ENCODE data around the gene FKBP1B. TPM values are rescaled to one million over a fixed set of nuclear protein-coding genes. Genes with fewer than 3 reads are reported as not detected.
"Not testable (repeated sequence)": the region's sequence is repeated elsewhere in the genome, so short reads cannot be mapped to it uniquely, and the experiment has no call there.

The FKBP1B gene
- total and polyA plus RNA-seq, 2 donors = 4.4 to 9.3 TPM

DNA sequence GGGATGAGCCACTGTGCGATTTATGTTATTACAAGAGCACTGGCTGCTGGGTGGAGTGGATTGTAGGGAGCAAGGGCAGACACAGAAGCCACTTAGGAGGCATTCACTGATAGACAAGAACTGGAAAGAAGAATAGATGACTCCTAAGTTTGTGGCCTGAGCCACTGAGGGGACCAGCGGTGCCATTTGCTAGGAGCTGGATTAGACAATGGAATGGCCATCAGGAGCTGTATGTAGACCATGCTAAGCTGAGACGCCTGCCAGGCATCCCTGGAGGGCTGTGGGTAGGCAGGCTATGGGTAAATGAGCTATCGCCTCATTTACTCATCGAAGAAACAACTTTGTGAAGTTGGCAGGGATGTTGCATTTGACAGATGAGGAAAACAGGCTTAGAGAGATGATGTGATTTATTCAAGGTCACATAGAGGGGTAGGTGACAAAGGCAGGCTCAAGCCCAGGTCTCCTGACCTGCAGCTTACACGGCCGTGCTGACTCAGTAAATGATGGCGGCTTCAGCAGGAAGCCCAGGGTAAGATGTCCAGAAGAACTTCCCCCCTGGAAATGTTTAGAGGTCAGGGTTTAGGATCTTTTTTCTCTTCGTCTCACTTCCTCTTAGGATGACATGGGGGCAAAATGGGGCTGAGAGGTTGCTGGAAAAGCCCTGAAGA lies 36.9 kb upstream of the FKBP1B start:
- H3K9me3 ChIP-seq (ENCODE audit: control insufficient read depth in 2 of 2, insufficient read depth in 1 of 2, low read length in 1 of 2) = peaks cover 0 to 6% of the 10 kb centered on the region in 2 donors
- H3K36me3 ChIP-seq (ENCODE audit: control insufficient read depth in 2 of 2, insufficient read depth in 2 of 2, low read length in 1 of 2) = no peaks in the 10 kb centered on the region
- no peak for DNase-seq (ENCODE audit: low read depth in 6 of 9, low spot score in 9 of 9)
- H3K4me1 ChIP-seq (ENCODE audit: control insufficient read depth in 2 of 2, insufficient read depth in 2 of 2, low read length in 2 of 2) = peaks cover 7 to 14% of the 10 kb centered on the region in 2 donors
- H3K27ac ChIP-seq (ENCODE audit: low read depth in 1 of 2, low read length in 1 of 2) = no peak overlapping the region
- H3K27me3 ChIP-seq (ENCODE audit: control insufficient read depth in 2 of 2, insufficient read depth in 1 of 2, low read length in 1 of 2) = peaks cover 12 to 36% of the 10 kb centered on the region in 2 donors
- WGBS = 89% methylated on average over 9 of the region's 9 CpGs
- H3K4me3 ChIP-seq (ENCODE audit: low read length in 2 of 2) = no peak overlapping the region

DNA sequence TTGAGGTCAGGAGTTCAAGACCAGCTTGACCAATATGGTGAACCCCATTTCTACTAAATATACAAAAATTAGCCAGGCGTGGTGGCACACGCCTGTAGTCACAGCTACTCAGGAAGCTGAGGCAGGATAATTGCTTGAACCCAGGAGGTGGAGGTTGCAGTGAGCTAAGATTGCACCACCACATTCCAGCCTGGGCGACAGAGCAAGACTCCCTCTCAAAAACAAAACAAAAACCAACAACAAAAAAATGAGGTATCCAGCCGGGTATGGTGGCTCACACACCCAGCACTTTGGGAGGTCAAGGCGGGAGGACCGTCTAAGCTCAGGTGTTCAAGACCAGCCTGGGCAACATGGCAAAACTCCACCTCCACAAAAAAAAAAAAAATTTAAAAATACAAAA lies 34.6 kb upstream of the FKBP1B start:
- H3K27ac ChIP-seq (ENCODE audit: low read depth in 1 of 2, low read length in 1 of 2); H3K36me3 ChIP-seq (ENCODE audit: control insufficient read depth in 2 of 2, insufficient read depth in 2 of 2, low read length in 1 of 2); DNase-seq (ENCODE audit: low read depth in 6 of 9, low spot score in 9 of 9); H3K9me3 ChIP-seq (ENCODE audit: control insufficient read depth in 2 of 2, insufficient read depth in 1 of 2, low read length in 1 of 2); H3K4me3 ChIP-seq (ENCODE audit: low read length in 2 of 2): not testable (repeated sequence)
- Histone ChIP-seq H3K27me3 (ENCODE audit: control insufficient read depth in 2 of 2, insufficient read depth in 1 of 2, low read length in 1 of 2) (peaks cover 7 to 24% of the 10 kb centered on the region in 2 donors), H3K4me1 (ENCODE audit: control insufficient read depth in 2 of 2, insufficient read depth in 2 of 2, low read length in 2 of 2) (peaks cover 4 to 12% of the 10 kb centered on the region in 2 donors)
- WGBS = 97% methylated on average over 6 of the region's 6 CpGs

DNA sequence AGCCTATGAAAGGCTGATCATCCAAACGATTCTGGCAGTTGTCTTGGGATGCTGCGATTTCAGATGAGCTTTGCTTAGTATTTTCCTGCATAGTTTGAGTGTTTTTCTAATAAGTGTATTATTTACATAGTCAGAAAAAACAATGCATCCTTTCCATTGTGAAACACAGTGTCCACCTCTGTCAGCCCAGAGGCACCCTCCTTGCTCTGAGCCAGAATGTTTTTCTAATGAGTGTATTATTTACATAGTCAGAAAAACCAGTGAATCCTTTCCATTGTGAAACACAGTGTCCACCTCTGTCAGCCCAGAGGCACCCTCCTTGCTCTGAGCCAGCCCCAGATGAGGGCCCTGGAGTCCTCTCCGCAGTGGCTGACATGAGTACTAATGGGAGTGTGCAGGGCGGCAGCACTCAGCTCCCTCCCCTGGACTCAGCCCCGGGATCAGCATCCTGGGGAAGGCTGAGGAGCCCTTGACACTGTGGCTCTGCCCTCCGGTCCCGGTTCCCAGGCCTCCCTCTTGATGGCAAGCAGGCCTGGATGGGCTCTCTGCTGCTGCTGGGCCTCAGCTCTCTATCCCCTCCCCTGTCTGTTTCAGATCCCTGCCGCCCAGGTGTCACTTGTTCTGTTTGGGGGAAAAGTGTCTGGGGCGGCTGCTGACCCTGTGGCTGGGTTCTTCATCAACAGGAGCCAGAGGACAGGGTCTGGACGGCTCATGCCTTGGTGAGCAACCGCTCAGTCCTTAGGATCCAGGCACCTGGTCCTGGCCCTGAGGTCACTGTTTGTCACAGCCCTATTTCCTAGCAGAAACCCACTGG lies 33.8 kb upstream of the FKBP1B start:
- Histone ChIP-seq H3K4me3 (ENCODE audit: low read length in 2 of 2) (no peak overlapping the region), H3K4me1 (ENCODE audit: control insufficient read depth in 2 of 2, insufficient read depth in 2 of 2, low read length in 2 of 2) (peaks cover 0 to 5% of the 10 kb centered on the region in 2 donors), H3K27me3 (ENCODE audit: control insufficient read depth in 2 of 2, insufficient read depth in 1 of 2, low read length in 1 of 2) (peaks cover 1 to 15% of the 10 kb centered on the region in 2 donors), H3K9me3 (ENCODE audit: control insufficient read depth in 2 of 2, insufficient read depth in 1 of 2, low read length in 1 of 2) (no peaks in the 10 kb centered on the region), H3K36me3 (ENCODE audit: control insufficient read depth in 2 of 2, insufficient read depth in 2 of 2, low read length in 1 of 2) (no peaks in the 10 kb centered on the region), H3K27ac (ENCODE audit: low read depth in 1 of 2, low read length in 1 of 2) (no peak overlapping the region)
- 96% methylated on average over 11 of the region's 11 CpGs for WGBS
- no peak for DNase-seq (ENCODE audit: low read depth in 6 of 9, low spot score in 9 of 9)

DNA sequence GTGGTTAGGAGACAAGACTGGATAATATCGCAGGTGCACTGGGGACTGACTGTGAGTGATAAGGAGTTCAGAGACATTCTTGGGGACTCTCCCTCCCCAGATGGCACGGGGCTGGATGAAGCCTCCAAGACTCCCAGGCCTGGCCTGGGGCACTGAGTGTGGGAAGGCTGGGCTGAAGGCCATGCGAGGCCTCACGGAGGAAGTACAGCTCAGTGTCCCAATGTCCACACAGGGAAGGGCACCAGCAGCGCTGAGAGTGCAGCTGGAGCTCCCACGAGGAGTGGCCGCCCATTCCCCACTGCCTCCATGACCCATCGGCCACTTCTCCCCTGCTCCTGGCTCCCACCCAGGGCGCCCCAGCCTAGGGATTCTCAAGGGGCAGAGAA lies 33.2 kb upstream of the FKBP1B start:
- Histone ChIP-seq H3K4me3 (ENCODE audit: low read length in 2 of 2) (no peak overlapping the region), H3K27ac (ENCODE audit: low read depth in 1 of 2, low read length in 1 of 2) (no peak overlapping the region), H3K9me3 (ENCODE audit: control insufficient read depth in 2 of 2, insufficient read depth in 1 of 2, low read length in 1 of 2) (no peaks in the 10 kb centered on the region), H3K4me1 (ENCODE audit: control insufficient read depth in 2 of 2, insufficient read depth in 2 of 2, low read length in 2 of 2) (peaks cover 0 to 4% of the 10 kb centered on the region in 2 donors), H3K27me3 (ENCODE audit: control insufficient read depth in 2 of 2, insufficient read depth in 1 of 2, low read length in 1 of 2) (peaks cover 0 to 9% of the 10 kb centered on the region in 2 donors), H3K36me3 (ENCODE audit: control insufficient read depth in 2 of 2, insufficient read depth in 2 of 2, low read length in 1 of 2) (no peaks in the 10 kb centered on the region)
- 95% methylated on average over 9 of the region's 9 CpGs for WGBS
- no peak for DNase-seq (ENCODE audit: low read depth in 6 of 9, low spot score in 9 of 9)

DNA sequence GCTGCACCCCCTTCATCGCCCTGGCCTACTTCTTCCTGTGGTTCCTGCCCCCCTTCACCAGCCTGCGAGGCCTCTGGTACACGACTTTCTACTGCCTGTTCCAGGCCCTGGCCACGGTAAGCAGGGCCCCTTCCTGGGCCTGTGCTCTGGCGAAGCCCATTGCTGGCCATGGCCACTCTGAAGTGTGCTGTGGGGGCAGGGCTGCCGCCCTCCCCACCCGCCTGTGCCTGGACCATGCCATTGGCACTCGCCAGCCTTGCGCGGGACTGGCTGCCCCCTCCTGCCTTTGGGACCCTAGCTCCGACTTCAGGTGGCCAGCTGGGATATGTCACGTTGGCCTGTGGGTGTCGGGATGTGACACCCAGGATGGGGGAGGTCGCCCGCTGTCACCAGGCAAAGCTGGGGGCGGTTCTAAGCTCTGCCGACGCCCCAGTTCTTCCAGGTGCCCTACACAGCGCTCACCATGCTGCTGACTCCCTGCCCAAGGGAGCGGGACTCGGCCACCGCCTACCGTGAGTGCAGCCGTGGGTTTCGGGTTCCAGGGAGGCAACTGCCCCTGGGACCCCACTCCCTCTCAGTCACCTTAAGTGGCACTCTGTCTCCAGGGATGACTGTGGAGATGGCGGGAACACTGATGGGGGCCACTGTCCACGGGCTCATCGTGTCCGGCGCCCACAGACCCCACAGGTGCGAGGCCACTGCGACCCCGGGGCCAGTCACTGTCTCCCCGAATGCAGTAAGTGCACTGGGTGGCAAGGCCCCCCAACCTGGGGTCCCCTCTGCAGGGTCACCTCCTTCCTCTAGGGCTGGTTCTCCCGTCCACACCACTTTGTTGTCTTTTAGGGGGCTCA lies 32.5 kb upstream of the FKBP1B start:
- H3K4me3 ChIP-seq (ENCODE audit: low read length in 2 of 2) = no peak overlapping the region
- peaks cover 0 to 4% of the 10 kb centered on the region in 2 donors for H3K27me3 ChIP-seq (ENCODE audit: control insufficient read depth in 2 of 2, insufficient read depth in 1 of 2, low read length in 1 of 2)
- H3K36me3 ChIP-seq (ENCODE audit: control insufficient read depth in 2 of 2, insufficient read depth in 2 of 2, low read length in 1 of 2) = no peaks in the 10 kb centered on the region
- 94% methylated on average over 35 of the region's 35 CpGs for WGBS
- H3K27ac ChIP-seq (ENCODE audit: low read depth in 1 of 2, low read length in 1 of 2) = no peak overlapping the region
- H3K9me3 ChIP-seq (ENCODE audit: control insufficient read depth in 2 of 2, insufficient read depth in 1 of 2, low read length in 1 of 2) = no peaks in the 10 kb centered on the region
- no peak for DNase-seq (ENCODE audit: low read depth in 6 of 9, low spot score in 9 of 9)
- peaks cover 0 to 4% of the 10 kb centered on the region in 2 donors for H3K4me1 ChIP-seq (ENCODE audit: control insufficient read depth in 2 of 2, insufficient read depth in 2 of 2, low read length in 2 of 2)

DNA sequence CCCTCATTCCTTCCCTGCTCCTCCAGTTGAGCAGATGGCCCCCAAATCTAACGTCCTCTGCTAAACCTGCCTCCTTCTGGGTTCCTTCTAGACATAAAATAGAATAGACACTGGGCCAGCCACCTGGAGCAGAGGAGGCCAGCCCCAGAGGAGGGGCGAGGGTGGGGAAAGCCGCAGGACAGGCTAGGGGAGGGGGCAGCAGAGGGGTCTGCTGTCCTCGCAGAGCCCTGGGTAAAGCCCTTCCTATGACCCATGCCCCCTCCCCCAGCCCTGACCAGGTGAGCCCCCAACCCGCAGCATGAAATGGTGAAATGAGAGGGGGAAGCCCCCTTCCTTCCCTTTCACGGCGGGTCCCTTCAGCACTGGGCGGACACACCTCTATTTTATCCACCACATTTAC lies 31.8 kb upstream of the FKBP1B start:
- Histone ChIP-seq H3K9me3 (ENCODE audit: control insufficient read depth in 2 of 2, insufficient read depth in 1 of 2, low read length in 1 of 2) (no peaks in the 10 kb centered on the region), H3K4me3 (ENCODE audit: low read length in 2 of 2) (no peak overlapping the region), H3K4me1 (ENCODE audit: control insufficient read depth in 2 of 2, insufficient read depth in 2 of 2, low read length in 2 of 2) (peaks cover 0 to 4% of the 10 kb centered on the region in 2 donors), H3K27ac (ENCODE audit: low read depth in 1 of 2, low read length in 1 of 2) (no peak overlapping the region), H3K36me3 (ENCODE audit: control insufficient read depth in 2 of 2, insufficient read depth in 2 of 2, low read length in 1 of 2) (peaks cover 1 to 4% of the 10 kb centered on the region in 2 donors), H3K27me3 (ENCODE audit: control insufficient read depth in 2 of 2, insufficient read depth in 1 of 2, low read length in 1 of 2) (peaks cover 0 to 2% of the 10 kb centered on the region in 2 donors)
- WGBS = 94% methylated on average over 8 of the region's 8 CpGs
- no peak for DNase-seq (ENCODE audit: low read depth in 6 of 9, low spot score in 9 of 9)

DNA sequence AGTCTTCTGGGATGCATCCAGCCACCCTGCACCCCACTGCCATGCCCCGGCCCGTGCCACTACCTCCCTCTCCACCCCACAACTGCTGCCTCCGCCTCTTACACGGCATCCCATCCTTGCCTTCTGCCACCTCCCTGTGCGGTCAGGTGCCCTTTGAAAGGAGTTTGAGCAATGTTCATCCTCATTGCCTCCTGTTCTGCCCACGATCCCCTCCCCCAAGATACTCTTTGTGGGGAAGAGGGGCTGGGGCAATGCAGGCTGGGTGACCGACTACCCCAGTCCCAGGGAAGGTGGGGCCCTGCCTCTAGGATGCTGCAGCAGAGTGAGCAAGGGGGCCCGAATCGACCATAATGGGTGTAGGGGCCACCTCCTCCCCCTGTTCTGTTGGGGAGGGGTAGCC lies 31.3 kb upstream of the FKBP1B start:
- DNase-seq (ENCODE audit: low read depth in 6 of 9, low spot score in 9 of 9) = no peak
- peaks cover 7 to 9% of the 10 kb centered on the region in 2 donors for H3K36me3 ChIP-seq (ENCODE audit: control insufficient read depth in 2 of 2, insufficient read depth in 2 of 2, low read length in 1 of 2)
- WGBS = 95% methylated on average over 9 of the region's 9 CpGs
- no peak overlapping the region for H3K4me3 ChIP-seq (ENCODE audit: low read length in 2 of 2)
- H3K9me3 ChIP-seq (ENCODE audit: control insufficient read depth in 2 of 2, insufficient read depth in 1 of 2, low read length in 1 of 2) = no peaks in the 10 kb centered on the region
- no peaks in the 10 kb centered on the region for H3K27me3 ChIP-seq (ENCODE audit: control insufficient read depth in 2 of 2, insufficient read depth in 1 of 2, low read length in 1 of 2)
- no peak overlapping the region for H3K27ac ChIP-seq (ENCODE audit: low read depth in 1 of 2, low read length in 1 of 2)
- peaks cover 0 to 4% of the 10 kb centered on the region in 2 donors for H3K4me1 ChIP-seq (ENCODE audit: control insufficient read depth in 2 of 2, insufficient read depth in 2 of 2, low read length in 2 of 2)

DNA sequence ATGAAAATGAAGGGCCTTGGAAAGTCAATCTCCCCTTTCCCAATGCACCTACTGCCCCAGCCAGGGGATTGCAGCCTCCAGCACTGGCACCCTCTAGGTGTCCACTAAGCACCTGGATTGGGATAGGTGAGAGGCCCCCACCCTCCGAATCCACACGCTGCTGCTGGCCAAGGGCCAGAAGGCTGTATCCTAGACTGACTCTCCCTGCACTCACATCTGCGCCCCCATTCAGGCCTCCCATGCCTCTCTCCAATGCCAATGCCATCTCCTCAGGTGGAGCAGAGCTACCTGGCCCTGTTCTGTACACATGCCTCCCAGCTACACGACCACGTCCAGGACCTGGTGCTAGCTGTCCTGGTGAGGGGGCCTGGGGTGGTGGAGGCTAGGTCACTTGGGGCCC lies 29.8 kb upstream of the FKBP1B start:
- peaks cover 11 to 21% of the 10 kb centered on the region in 2 donors for H3K36me3 ChIP-seq (ENCODE audit: control insufficient read depth in 2 of 2, insufficient read depth in 2 of 2, low read length in 1 of 2)
- H3K4me1 ChIP-seq (ENCODE audit: control insufficient read depth in 2 of 2, insufficient read depth in 2 of 2, low read length in 2 of 2) = peaks cover 0 to 4% of the 10 kb centered on the region in 2 donors
- DNase-seq (ENCODE audit: low read depth in 6 of 9, low spot score in 9 of 9) = no peak
- WGBS = 99% methylated on average over 5 of the region's 5 CpGs
- no peak overlapping the region for H3K4me3 ChIP-seq (ENCODE audit: low read length in 2 of 2)
- H3K27me3 ChIP-seq (ENCODE audit: control insufficient read depth in 2 of 2, insufficient read depth in 1 of 2, low read length in 1 of 2) = no peaks in the 10 kb centered on the region
- no peak overlapping the region for H3K27ac ChIP-seq (ENCODE audit: low read depth in 1 of 2, low read length in 1 of 2)
- no peaks in the 10 kb centered on the region for H3K9me3 ChIP-seq (ENCODE audit: control insufficient read depth in 2 of 2, insufficient read depth in 1 of 2, low read length in 1 of 2)
